DMS79 treated with DMSO at 0.1 percent for 48 hours (cell line): Measurements from ENCODE around the gene NAP1L1.

Source experiments
- DNase-seq: peaks from one replicate; lab custom pipeline; 2025; lab: John Stamatoyannopoulos, UW

The NAP1L1 gene, protein sequence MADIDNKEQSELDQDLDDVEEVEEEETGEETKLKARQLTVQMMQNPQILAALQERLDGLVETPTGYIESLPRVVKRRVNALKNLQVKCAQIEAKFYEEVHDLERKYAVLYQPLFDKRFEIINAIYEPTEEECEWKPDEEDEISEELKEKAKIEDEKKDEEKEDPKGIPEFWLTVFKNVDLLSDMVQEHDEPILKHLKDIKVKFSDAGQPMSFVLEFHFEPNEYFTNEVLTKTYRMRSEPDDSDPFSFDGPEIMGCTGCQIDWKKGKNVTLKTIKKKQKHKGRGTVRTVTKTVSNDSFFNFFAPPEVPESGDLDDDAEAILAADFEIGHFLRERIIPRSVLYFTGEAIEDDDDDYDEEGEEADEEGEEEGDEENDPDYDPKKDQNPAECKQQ

DNA sequence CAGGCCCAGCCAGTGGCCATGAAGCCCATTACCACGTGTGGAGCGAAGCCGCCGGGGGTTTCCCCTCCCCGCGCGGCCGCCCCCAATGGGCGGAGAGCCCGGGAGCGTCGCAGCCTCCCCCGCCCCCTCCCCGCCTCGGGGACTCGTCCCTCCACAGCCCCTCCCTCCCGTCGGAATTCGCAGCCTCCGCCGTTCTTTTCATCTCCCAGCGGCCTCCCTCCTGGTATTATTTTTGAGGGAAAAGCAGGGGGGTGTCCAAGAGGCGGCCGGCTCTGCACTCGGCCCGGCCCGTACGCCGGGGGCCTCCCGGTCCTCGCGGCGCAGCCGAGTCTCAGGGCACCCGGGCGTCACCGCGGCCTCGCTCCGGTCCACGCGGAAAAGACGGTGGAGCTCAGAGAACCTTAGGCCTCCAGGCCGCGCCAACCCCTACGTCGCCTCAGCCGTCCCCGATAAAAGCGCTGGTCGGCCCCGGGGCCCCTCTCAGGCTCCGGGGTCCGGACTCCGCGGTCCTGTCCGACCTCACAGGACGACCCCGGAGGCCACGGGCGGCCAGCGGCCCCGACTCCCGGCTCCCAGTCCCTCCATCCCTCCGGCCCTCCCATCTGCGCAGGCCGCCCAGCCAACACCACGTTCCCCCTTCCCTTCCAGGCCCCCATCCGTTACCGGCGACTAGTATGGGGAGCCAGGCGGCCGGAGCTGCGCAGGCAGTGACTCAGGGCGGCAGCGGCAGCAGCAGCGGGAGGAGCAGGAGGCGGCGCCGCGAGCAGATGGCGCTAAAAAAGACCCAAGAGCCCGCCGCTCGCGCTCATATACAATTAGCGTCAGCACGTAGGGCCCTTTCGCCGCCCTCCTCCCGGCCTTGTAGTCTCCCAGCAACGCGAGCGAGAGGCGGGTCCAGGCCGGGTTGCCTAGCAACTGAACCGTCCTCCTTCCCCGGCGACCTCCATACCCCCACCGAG lies at the start of gene NAP1L1:
Gene NAP1L1, minus strand, starts transcription at position 782 of the 959 bp plus-strand sequence. CDS start 10,466 bp downstream, outside the sequence.
- DNase-seq: peak; percentile 94

DNA sequence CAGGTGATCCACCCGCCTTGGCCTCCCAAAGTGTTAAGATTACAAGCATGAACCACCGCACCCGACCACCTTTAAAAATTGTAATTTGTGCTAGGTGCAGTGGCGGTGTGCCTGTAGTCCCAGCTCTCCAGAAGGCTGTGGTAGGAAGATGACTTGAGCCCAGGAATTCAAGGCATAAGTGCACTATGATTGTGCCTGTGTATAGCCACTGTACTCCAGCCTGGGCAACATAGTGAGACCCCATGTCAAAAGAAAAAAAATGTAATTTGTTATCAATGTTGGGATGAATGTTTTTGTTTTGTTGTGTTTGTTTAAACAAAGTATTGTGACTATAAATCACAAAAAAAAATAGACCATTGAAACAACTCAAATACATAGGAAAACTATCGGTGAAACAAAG lies 43.1 kb upstream of the NAP1L1 start:
- DNase-seq: no peak

DNA sequence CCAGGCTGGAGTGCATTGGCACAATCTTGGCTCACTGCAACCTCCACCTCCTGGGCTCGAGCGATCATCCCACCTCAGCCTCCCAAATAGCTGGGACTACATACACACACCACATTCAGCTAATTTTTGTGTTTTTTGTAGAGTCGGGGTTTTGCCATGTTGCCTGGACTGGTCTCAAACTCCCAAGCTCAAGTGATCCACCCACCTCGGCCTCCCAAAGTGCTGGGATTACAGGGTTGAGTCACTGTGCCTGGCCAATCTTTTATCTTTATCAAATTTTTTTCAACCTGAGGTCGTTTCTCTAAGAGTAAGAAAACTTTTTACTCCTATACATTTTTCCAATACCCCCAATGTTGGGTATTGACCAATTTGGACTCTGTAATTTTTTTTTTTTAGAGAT lies 40.0 kb upstream of the NAP1L1 start:
- no peak for DNase-seq

DNA sequence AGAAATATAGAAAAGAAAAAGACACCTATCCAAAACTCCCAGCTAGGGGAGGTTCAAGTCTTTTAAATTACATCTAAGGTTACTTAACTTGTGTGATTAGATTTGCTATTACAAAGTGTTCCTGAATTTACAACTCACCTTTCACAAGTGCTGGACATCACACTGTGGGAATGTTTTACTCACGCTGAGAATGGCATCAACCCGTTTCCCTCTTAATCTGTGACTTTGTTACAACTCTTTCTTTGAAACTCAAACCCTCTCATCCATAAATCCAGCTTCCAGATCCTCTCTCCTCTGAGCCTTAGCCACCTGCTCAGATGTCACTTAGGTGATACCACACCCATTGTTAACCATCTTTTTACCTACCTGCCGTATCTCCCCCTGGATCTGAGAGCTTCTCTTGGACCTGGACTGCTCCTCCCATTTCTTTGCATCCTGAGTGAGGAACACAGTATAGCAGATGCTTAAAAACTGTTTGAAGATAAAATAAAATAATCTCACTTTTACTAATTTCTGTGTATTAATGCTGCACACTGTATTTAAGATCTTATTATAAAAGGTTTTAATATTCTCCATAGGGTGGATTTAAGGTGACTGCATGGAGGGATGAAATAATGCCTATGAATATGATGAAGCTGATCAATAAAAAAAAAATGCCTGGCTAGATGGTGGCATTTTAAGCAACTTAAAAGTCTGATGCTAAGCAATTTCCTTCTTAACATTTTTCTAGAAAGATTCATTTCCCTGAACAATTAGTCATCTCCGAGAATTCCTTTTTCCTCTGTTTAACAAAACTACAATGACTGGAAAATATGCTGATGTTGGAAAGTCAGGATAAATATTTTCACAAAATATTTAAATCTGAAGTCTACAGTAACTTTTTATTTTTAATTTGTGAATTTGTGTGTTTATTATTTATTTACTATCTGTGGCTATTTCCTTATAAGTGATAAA lies 39.1 kb upstream of the NAP1L1 start:
- DNase-seq: no peak

DNA sequence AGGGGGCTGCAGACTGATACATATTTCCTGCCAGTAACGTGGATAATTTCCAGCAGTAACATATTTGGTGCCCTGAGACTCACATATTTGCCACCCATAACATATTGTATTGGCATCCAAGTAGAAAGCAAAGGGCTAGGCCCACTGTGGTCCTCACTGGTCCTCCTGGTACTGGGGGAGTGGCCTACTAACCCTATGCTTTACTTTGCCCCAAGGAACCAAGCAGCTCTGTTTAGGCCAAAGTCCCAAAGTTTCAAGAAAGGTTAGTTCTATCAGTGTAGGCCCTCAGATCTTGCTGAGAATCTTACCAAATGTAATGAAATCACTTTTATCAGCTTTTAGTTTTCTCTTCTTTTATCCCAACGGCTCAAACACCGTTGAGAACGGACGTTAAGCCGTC lies 35.4 kb upstream of the NAP1L1 start:
- DNase-seq: no peak

DNA sequence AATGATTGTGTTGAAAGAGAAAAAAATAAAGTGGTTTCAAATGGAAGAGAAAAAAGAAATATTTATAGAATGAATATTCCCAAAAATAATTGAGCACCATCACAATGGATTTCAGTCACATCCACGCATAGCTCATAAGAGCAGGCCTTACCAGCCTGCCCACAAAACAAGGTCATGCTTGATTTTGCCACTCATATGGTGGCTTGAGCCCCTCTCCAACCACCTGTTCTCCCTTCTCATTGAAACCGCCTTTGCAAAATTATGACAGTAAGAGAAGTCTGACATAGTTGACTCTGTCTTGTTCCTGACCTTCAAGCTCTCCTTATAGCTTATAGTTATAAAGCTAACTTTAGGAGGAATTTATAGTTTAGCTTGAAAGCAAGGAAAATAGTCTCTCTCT lies 33.3 kb upstream of the NAP1L1 start:
- DNase-seq: no peak

DNA sequence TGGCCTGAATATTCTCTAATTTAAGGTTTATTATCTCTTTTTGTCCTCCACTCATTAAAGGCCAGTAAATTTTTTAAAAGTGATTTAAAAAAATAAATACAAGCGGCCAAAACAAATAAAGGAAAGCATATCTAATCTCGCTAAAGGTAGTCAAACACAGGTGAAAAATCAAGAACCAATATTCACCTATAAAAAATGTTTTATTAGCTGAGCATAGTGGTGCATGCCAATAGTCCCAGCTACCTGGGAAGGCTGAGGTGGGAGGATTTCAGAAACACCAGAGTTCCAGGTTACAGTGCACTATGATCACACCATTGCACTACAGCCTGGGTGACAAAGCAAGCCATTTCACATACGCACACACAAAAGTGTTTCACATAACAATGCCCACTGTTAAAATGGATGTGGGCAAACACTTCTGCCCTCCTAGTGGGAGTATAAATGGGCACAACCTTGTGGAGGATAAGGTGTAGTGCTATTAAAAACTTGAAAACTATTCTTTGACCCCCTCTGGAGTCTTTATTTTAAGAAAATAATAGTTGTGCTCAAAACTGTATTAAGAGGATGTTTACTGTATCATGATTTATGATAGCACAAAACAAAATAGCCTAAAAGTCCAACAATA lies 32.7 kb upstream of the NAP1L1 start:
- DNase-seq: no peak

DNA sequence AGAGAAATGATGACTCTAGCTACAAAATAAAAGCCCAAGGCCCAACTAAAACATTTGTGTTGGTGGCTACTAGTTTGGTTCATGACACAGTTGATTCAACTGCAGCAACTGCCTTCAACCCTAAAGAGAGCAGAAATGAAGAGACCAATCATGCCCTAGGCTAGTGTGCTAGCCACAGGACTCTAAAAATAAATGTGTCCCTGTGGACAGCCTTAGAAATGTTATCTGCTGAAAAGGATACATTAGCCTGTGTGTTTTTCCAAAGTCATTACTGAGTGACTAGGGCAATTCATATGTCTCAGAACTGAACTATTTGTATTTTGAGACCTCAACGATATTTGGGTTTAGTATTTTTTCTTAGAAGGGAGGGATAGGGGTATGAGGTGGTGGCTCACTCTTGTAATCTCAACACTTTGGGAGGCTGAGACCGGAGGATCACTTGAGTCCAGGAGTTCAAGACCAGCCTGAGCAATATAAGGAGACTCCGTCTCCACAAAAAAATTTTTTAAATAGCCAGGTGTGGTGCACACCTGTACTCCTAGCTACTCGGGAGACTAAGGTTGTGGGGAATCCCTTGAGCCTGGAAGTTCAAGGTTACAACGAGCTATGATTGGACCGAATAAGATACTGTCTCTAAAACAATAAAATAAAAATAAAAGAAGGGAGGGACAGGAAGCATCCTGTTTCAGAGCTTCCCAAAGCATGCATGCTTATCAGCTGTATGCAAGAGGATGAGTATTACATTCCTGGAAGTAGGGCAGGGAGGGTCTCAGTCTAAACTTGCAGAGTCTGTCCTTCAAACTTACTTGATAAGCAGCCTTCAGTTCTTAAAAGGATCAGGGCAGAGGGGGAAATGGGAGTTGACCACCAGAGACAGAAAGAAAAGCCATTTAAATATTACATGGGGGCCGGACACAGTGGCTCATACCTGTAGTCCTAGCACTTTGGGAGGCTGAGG lies 29.6 kb upstream of the NAP1L1 start:
- no peak for DNase-seq

DNA sequence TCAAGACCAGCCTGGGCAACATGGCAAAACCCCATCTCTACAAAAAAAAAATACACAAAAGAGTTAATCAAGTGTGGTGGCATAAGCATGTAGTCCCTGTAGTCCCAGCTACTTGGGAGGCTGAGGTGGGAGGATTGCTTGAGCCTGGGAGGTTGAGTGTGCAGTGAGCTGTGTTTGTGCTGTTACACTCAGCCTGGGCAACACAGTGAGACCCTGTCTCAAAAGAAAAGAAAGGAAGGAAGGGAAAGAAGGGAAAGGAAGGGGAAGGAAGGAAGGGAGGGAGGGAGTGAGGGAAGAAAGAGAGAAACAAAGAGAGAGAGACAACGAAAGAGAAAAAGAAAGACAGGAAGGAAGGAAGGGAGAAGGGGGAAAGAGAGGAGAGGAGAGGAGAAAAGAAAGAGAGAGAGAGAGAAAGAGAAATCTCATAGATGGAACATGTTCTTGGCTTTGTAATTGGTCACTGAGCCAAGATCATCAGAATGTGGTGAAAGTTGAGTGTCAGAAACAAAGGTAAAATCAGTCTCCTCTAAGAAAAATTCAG lies 26.8 kb upstream of the NAP1L1 start:
- DNase-seq: no peak

DNA sequence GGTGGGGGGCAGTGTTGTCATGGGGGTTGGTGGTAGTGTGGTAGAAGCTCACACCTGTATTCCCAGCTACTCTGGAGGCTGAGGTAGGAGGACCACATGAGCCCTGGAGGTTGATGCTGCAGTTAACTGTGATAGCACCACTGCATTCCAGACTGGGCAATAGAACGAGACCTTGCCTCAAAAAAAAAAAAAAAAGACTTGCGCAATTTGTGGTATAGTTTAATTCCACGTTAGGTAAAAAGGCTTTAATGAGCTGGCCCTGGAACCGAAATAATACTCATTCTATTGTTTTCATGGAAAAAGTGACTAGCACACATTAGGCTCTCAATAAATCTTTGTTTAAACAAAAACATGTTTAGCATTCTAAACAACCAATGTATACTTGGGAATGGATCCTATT lies 25.4 kb upstream of the NAP1L1 start:
- no peak for DNase-seq

DNA sequence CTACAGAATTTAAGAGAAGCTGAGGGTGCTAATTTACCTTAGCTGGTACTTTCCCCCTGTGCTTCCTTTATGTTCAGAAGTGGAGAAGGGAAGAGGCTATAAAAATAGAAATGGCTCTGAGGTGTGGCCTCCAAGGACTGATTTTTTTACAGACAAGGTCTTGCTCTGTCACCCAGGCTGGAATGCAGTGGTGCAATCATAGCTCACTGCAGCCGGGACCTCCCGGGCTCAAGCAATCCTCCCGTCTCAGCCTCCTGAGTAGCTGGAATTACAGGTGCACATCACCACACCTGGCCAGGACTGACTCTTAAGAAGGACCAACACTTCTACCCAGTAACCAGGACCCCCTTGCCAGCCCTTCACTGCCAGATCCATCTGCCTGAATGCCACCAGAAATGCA lies 23.9 kb upstream of the NAP1L1 start:
- DNase-seq: no peak

DNA sequence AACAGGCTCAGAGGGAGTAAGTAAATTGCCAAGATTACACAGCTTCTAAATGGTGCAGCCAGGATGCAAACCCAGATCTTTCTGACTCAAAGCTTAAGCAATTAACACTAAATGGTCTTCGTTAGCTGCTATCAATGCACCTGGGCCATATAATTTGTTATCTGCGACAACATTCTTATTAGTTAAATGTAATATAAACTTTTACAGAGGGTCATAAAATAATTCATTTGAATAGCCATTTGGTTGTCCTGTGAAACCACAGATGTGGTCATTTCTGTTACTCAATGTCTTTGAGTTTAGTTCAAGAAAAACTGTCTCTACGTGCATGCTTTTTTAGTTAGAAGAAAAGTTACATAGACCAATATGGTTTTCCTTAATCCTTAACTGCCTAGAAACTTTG lies 22.1 kb upstream of the NAP1L1 start:
- DNase-seq: no peak

DNA sequence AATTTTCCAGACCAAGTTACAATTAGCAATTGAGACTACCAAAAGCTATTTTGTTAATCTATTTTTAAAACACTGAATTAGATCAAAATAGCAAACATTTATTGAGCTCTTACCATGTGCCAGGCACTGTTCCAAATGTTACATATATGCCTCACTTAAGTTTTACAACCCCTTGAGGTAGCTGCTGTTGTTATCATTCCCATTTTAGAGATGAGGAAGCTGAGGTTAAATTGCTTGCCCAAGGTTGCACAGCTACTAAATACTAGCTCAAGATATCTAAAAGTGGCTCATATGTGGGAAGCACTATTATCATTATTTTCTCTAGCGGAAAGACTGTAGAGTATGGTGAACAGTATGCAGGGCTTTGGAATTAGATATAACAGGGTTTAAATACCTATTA lies 19.5 kb upstream of the NAP1L1 start:
- no peak for DNase-seq

DNA sequence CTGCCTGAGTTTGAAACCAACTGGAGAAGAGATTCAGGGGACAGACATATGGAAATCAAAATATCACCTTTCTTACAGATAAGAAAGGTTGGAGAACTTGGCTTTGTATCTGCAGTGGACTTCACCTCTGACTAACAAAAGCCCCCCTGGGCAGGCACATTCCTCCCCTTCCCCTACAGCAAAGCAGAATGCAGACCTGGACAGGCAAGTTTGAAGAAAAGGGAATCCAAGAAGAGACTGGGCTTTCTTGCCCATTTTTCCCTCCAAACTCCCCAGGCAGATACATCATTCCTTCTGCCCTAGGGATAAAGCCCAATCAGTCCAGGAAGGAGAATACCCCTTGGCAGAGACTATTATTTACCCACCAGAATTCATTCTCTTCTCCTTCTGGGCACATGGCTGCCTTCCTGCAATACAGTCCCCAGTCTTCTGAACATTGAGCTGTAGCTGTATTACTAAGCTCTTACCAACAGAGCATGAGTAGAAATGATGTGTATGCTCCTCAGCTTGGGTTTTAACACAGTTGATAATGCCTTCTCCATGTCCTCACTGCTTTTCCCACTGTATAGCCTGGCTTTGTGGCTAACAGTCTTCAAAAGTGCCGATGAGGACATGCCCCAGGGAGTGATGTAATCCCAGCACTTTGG lies 17.4 kb upstream of the NAP1L1 start:
- no peak for DNase-seq

DNA sequence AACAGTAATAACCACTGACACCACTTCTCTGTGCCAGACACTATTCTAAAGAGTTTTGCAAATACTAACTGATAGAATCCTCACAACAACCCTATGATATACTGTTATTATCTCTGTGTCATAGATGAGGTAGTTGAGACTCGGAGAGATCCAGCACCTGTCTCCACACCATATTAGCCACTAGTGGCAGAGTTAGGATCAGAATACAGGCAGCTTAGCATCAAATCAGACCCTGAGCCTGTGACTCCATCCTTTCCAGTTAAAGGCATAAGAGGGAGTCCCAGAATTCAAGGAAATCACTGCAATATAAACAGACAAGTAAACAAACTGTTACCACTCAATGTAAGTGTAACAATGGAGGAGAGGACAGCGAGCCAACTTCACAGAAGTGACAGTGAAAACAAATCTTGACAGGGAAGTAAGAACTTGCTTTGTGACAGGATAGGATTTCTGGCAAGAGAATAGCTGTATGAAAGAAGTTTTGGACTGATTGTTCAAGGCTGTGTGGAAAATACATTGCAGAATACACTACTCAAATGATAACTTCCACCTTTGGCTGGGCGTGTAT lies 11.7 kb upstream of the NAP1L1 start:
- DNase-seq: no peak

DNA sequence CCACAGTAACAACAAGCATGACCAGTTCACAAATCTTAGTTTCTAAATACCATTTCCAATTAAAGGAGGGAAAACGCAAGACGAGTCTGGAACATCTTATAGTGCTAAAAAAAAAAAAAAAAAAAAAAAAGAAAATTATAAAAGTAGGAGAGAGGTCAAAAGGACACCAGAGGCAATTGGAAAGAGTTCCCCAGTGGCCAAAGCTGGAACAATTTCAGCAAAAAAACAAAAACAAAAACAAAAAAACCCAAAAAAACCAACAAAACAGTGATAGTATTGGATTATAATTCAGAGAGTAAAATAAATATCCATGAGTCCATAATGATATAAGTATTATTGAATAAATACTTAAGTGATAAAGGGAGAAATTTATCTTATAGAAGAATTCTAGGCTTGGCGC lies 10.3 kb upstream of the NAP1L1 start:
- DNase-seq: no peak

DNA sequence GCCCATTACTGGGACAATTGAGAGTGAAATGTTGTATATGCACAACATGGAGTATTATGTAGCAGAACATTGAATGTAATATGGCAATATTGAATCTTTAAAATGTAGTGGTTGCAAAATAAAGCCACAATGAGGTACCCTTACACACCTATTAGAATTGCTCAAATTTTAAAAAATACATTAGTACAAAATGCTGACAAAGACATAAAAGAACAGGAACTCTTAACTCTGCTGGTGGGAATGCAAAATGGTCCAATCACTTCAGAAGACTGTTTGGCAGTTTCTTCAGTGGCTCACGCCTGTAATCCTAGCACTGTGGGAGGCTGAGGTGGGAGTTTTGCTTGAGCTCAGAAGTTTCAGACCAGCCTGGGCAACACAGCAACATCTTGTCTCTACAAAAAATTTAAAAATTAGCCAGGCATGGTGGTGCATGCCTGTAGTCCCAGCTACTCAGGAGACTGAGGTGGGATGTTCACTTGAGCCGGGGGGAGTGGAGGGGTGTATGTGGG lies 6.8 kb upstream of the NAP1L1 start:
- DNase-seq: no peak

DNA sequence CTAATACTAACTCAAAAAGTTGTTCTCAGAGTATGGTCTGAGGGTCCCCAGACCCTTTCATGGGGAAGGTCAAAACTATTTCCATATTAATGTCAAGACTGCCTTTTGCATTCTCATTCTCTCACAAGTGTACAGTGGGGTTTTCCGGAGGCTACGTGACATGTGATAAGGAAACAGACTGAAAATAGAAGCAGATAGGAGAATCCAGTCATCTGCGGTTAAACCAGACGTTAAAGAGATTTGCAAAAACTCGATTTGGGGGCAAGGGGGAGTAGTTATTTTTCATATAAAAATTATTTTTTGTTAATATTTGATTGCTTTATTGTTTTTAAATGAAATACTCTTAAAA lies 1.0 kb upstream of the NAP1L1 start:
- DNase-seq: peak; percentile 40
